Gastroesophageal sphincter (tissue), 3 donors: ENCODE measurements around the gene SLC12A4.
A peak's percentile ranks its signal among the peaks of the same experiment; 100 is the strongest.

ENCODE experiments used
- CTCF ChIP-seq, 4 experiments: fragments of 200-600 bp in 2 of 4; fragments of 450-650 bp in 2 of 4; sonication (generic) in 1 of 4; IDR thresholded peaks; one replicate each; pipeline ENCODE4 v1.5.1; 2017 to 2019; ENCODE audit warnings: antibody characterized with exemption in 4 of 4, mild to moderate bottlenecking in 2 of 4, moderate library complexity in 2 of 4
- POLR2A ChIP-seq, 2 donors: fragments of 450-650 bp; IDR thresholded peaks; one replicate each; pipeline ENCODE4 v1.6.1; 2017; ENCODE audit warnings: antibody characterized with exemption in 2 of 2, mild to moderate bottlenecking in 2 of 2, moderate library complexity in 1 of 2
- POLR2AphosphoS5 ChIP-seq: sonication (generic); formaldehyde crosslinking; IDR thresholded peaks from one replicate; pipeline ENCODE4 v1.6.1; 2017; ENCODE audit warnings: antibody characterized with exemption

DNA sequence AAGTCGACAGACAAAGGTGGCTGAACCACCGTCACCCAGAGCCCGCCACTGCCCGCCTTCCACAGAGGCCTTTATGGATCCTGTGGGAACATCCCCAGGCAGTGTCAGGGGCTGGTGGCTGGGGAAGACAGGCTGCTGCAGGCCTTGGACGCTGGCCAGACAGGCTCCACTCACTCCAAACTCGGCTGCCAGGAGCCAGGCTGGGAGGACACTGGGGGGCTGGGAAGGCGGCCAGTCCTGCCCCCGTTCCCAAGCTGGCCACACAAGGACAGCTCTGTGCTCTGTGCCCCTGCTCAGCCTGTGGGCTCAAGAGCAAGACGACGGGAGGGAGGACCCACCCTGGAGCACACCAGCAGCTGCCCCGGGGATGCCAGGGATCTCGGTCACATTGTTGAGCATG is 17.0 kb downstream of the SLC12A4 start:
- no peak for TF ChIP-seq CTCF (IDR thresholded peaks at IDR 0.05)
- peak; percentile 26 for TF ChIP-seq POLR2AphosphoS5
- no peak for TF ChIP-seq POLR2A (IDR thresholded peaks at IDR 0.05)
